Trophoblast cell (in vitro differentiated cells and primary cell): ENCODE results near the gene DAPK3.

Experiments
- DNase-seq, 2 donors: peaks; one replicate each; pipeline ENCODE4 v3.0.0-alpha.2; 2016
- H2AFZ ChIP-seq: 2 replicates; pipeline ENCODE4 v1.6.1; 2013; ENCODE audit warnings: low read length, moderate library complexity, mild to moderate bottlenecking; ENCODE audit not compliant: insufficient read depth, poor library complexity
- H2AK5ac ChIP-seq: 2 replicates; pipeline ENCODE4 v1.6.1; 2013; ENCODE audit warnings: mild to moderate bottlenecking, low read length
- H2BK120ac ChIP-seq: 2 replicates; pipeline ENCODE4 v1.6.1; 2013; ENCODE audit warnings: low read length, mild to moderate bottlenecking, moderate library complexity; ENCODE audit not compliant: insufficient read depth, poor library complexity
- H2BK12ac ChIP-seq: 2 replicates; pipeline ENCODE4 v1.6.1; 2013; ENCODE audit warnings: mild to moderate bottlenecking, low read length, moderate library complexity
- H2BK5ac ChIP-seq: 2 replicates; pipeline ENCODE4 v1.6.1; 2013; ENCODE audit warnings: low read length, low read depth, moderate library complexity, mild to moderate bottlenecking; ENCODE audit not compliant: poor library complexity
- H3K14ac ChIP-seq: 2 replicates; pipeline ENCODE4 v1.6.1; 2013; ENCODE audit warnings: mild to moderate bottlenecking, low read length
- H3K18ac ChIP-seq: 2 replicates; pipeline ENCODE4 v1.6.1; 2013; ENCODE audit warnings: mild to moderate bottlenecking, low read length
- H3K23ac ChIP-seq: 2 replicates; pipeline ENCODE4 v1.6.1; 2013; ENCODE audit warnings: low read length
- H3K27ac ChIP-seq: 2 replicates; pipeline ENCODE4 v1.5.1; 2013; ENCODE audit warnings: low read depth, mild to moderate bottlenecking, inconsistent platforms, low read length, moderate library complexity
- H3K27me3 ChIP-seq: 2 replicates; pipeline ENCODE4 v1.6.1; 2013; ENCODE audit warnings: inconsistent platforms, mild to moderate bottlenecking, low read length, moderate library complexity; ENCODE audit not compliant: insufficient read depth
- H3K36me3 ChIP-seq, 2 experiments: 1 replicate in 1 of 2; 2 replicates in 1 of 2; pipeline ENCODE4 v1.6.1; 2013; ENCODE audit warnings: low read length in 2 of 2, mild to moderate bottlenecking in 2 of 2, moderate library complexity in 1 of 2; ENCODE audit not compliant: insufficient read depth in 2 of 2, control insufficient read depth in 1 of 2
- H3K4ac ChIP-seq: 2 replicates; pipeline ENCODE4 v1.6.1; 2013; ENCODE audit warnings: low read depth, mild to moderate bottlenecking, low read length, moderate library complexity
- H3K4me1 ChIP-seq, 2 experiments: 1 replicate in 1 of 2; 2 replicates in 1 of 2; pipeline ENCODE4 v1.6.1; 2013; ENCODE audit warnings: low read length in 2 of 2, mild to moderate bottlenecking in 2 of 2, moderate library complexity in 1 of 2; ENCODE audit not compliant: insufficient read depth in 2 of 2, control insufficient read depth in 1 of 2
- H3K4me2 ChIP-seq: 2 replicates; pipeline ENCODE4 v1.6.1; 2013; ENCODE audit warnings: inconsistent platforms, mild to moderate bottlenecking, low read length, moderate library complexity
- H3K4me3 ChIP-seq: 2 replicates; pipeline ENCODE4 v1.5.1; 2013; ENCODE audit warnings: mild to moderate bottlenecking, low read depth, low read length, inconsistent platforms
- H3K79me1 ChIP-seq: one replicate; pipeline ENCODE4 v1.6.1; 2013; ENCODE audit warnings: low read length
- H3K79me2 ChIP-seq: 2 replicates; pipeline ENCODE4 v1.6.1; 2013; ENCODE audit warnings: low read length, mild to moderate bottlenecking; ENCODE audit not compliant: control insufficient read depth, insufficient read depth, poor library complexity
- H3K9ac ChIP-seq: 2 replicates; pipeline ENCODE4 v1.6.1; 2013; ENCODE audit warnings: mild to moderate bottlenecking, low read length
- H3K9me3 ChIP-seq: 2 replicates; pipeline ENCODE4 v1.6.1; 2013; ENCODE audit warnings: low read depth, mild to moderate bottlenecking, control low read depth, inconsistent platforms, low read length; ENCODE audit not compliant: insufficient read depth
- H4K12ac ChIP-seq: 2 replicates; pipeline ENCODE4 v1.6.1; 2013; ENCODE audit warnings: low read depth, mild to moderate bottlenecking, low read length, moderate library complexity
- H4K8ac ChIP-seq: 2 replicates; pipeline ENCODE4 v1.6.1; 2013; ENCODE audit warnings: low read depth, mild to moderate bottlenecking, low read length, moderate library complexity
- H4K91ac ChIP-seq: one replicate; pipeline ENCODE4 v1.6.1; 2013; ENCODE audit warnings: low read depth, mild to moderate bottlenecking, low read length, moderate library complexity
- WGBS: extraction: QIAGEN DNeasy Blood & Tissue Kit; methylation state at CpG from one replicate; pipeline ENCODE4 v1.1.7; 2013; ENCODE audit warnings: missing lambda C conversion rate; ENCODE audit not compliant: insufficient read length, insufficient coverage; ENCODE audit errors: extremely low coverage; 5-methylcytosine and 5-hydroxymethylcytosine counted together

DAPK3 gene

GRCh38 chr19:3976495-3977241 is 5.8 kb upstream of the DAPK3 start:
- no peaks in the 10 kb centered on the region for H3K4me1 ChIP-seq
- H2BK12ac ChIP-seq, result no peak overlapping the region
- no peak overlapping the region for H3K14ac ChIP-seq
- H3K18ac ChIP-seq, result no peak overlapping the region
- no peak for DNase-seq
- H3K23ac ChIP-seq, result no peak overlapping the region
- no peaks in the 10 kb centered on the region for H3K79me1 ChIP-seq
- no peak overlapping the region for H2AFZ ChIP-seq
- H3K4me3 ChIP-seq, result no peak overlapping the region
- no peak overlapping the region for H3K4ac ChIP-seq
- H4K91ac ChIP-seq, result no peak overlapping the region
- no peak overlapping the region for H3K27ac ChIP-seq
- H3K4me2 ChIP-seq, result no peak overlapping the region
- no peak overlapping the region for H4K12ac ChIP-seq
- no peak overlapping the region for H4K8ac ChIP-seq
- no peaks in the 10 kb centered on the region for H3K27me3 ChIP-seq
- no peak overlapping the region for H2BK5ac ChIP-seq
- WGBS, result no CpG with 5 or more reads among the region's 29 CpGs
- no peak overlapping the region for H2BK120ac ChIP-seq
- no peak overlapping the region for H2AK5ac ChIP-seq
- peaks cover 11% of the 10 kb centered on the region for H3K9me3 ChIP-seq
- peaks cover 69 to 70% of the 10 kb centered on the region in 2 experiments for H3K36me3 ChIP-seq
- peaks cover under 1% of the 10 kb centered on the region for H3K79me2 ChIP-seq
- no peak overlapping the region for H3K9ac ChIP-seq

GRCh38 chr19:3975637-3976087 is 4.8 kb upstream of the DAPK3 start:
- Histone ChIP-seq H3K23ac (no peak overlapping the region), H3K27ac (no peak overlapping the region), H2AK5ac (no peak overlapping the region), H4K12ac (no peak overlapping the region), H3K79me2 (peaks cover 2% of the 10 kb centered on the region), H3K4me2 (no peak overlapping the region), H3K4ac (no peak overlapping the region), H3K4me1 (no peaks in the 10 kb centered on the region), H3K79me1 (peaks cover 2% of the 10 kb centered on the region), H3K4me3 (no peak overlapping the region), H2AFZ (no peak overlapping the region), H2BK5ac (no peak overlapping the region), H3K9ac (peak overlapping the region; percentile 4), H3K14ac (no peak overlapping the region), H3K18ac (no peak overlapping the region), H3K9me3 (peaks cover 11% of the 10 kb centered on the region), H3K27me3 (no peaks in the 10 kb centered on the region), H3K36me3 (peaks cover 59 to 60% of the 10 kb centered on the region in 2 experiments), H2BK12ac (no peak overlapping the region), H4K91ac (no peak overlapping the region), H4K8ac (no peak overlapping the region), H2BK120ac (no peak overlapping the region)
- WGBS, result no CpG with 5 or more reads among the region's 14 CpGs
- peak in 1 of 2 donors; percentile 56 for DNase-seq

GRCh38 chr19:3975144-3975543 is 4.2 kb upstream of the DAPK3 start:
- H3K36me3 ChIP-seq, result peaks cover 54 to 55% of the 10 kb centered on the region in 2 experiments
- H3K79me1 ChIP-seq, result peaks cover 7% of the 10 kb centered on the region
- H4K91ac ChIP-seq, result no peak overlapping the region
- H2BK5ac ChIP-seq, result no peak overlapping the region
- H3K4me3 ChIP-seq, result no peak overlapping the region
- no peak overlapping the region for H3K18ac ChIP-seq
- no peak overlapping the region for H2BK12ac ChIP-seq
- H2AFZ ChIP-seq, result no peak overlapping the region
- H3K27ac ChIP-seq, result no peak overlapping the region
- H3K4ac ChIP-seq, result no peak overlapping the region
- no peaks in the 10 kb centered on the region for H3K4me1 ChIP-seq
- no CpG with 5 or more reads among the region's 8 CpGs for WGBS
- H2AK5ac ChIP-seq, result no peak overlapping the region
- H4K8ac ChIP-seq, result no peak overlapping the region
- H3K14ac ChIP-seq, result no peak overlapping the region
- H3K9ac ChIP-seq, result no peak overlapping the region
- H3K4me2 ChIP-seq, result no peak overlapping the region
- H2BK120ac ChIP-seq, result no peak overlapping the region
- H3K79me2 ChIP-seq, result peaks cover 7% of the 10 kb centered on the region
- peaks cover 11% of the 10 kb centered on the region for H3K9me3 ChIP-seq
- H3K27me3 ChIP-seq, result no peaks in the 10 kb centered on the region
- DNase-seq, result no peak
- no peak overlapping the region for H4K12ac ChIP-seq
- no peak overlapping the region for H3K23ac ChIP-seq

- Histone ChIP-seq H3K23ac (no peak overlapping the region), H2BK5ac (peak overlapping the region; percentile 98), H3K36me3 (peaks cover 33 to 36% of the 10 kb centered on the region in 2 experiments), H2AK5ac (peak overlapping the region; percentile 100), H2BK12ac (no peak overlapping the region), H4K12ac (peak overlapping the region; percentile 92), H2AFZ (peak overlapping the region; percentile 75), H3K4ac (peak overlapping the region; percentile 100), H3K79me1 (peaks cover 27% of the 10 kb centered on the region), H2BK120ac (peak overlapping the region; percentile 97), H3K18ac (peak overlapping the region; percentile 98), H3K27me3 (no peaks in the 10 kb centered on the region), H3K4me3 (peak overlapping the region; percentile 97), H4K91ac (peak overlapping the region; percentile 98), H3K4me2 (peak overlapping the region; percentile 83), H3K27ac (peak overlapping the region; percentile 98), H4K8ac (peak overlapping the region; percentile 95), H3K9me3 (peaks cover 4% of the 10 kb centered on the region), H3K79me2 (peaks cover 36% of the 10 kb centered on the region), H3K4me1 (peaks cover 22 to 25% of the 10 kb centered on the region in 2 experiments), H3K9ac (peak overlapping the region; percentile 99), H3K14ac (peak overlapping the region; percentile 100)
- no CpG with 5 or more reads among the region's 22 CpGs for WGBS
- peak in 1 of 2 donors; percentile 33 for DNase-seq
These were observed 539 bp downstream of the DAPK3 start for GRCh38 chr19:3970313-3970807.
